NK-92 treated with Interleukin-12 subunit alpha and Interleukin-12 subunit beta, amount 100 ng/mL, for 24 hours (cell line): ENCODE data around the gene SCART1.
"Not testable (repeated sequence)": the region's sequence is repeated elsewhere in the genome, so short reads cannot be mapped to it uniquely, and the experiment has no call there.

ENCODE experiments used
- DNase-seq: peaks from one replicate; lab custom pipeline; 2025; lab: John Stamatoyannopoulos, UW

Gene SCART1

GRCh38 chr10:133456041-133456951, 2.6 kb downstream of the SCART1 start:
- DNase-seq = no peak

- no peak for DNase-seq
These were observed 3.5 kb downstream of the SCART1 start for GRCh38 chr10:133457100-133457841.

GRCh38 chr10:133458021-133458709, 4.4 kb downstream of the SCART1 start:
- DNase-seq = no peak

- no peak for DNase-seq
These were observed 5.1 kb downstream of the SCART1 start for GRCh38 chr10:133458710-133459453.

GRCh38 chr10:133459454-133460207, 5.9 kb downstream of the SCART1 start:
- no peak for DNase-seq

- no peak for DNase-seq
These were observed 6.5 kb downstream of the SCART1 start for GRCh38 chr10:133460208-133460769.

- DNase-seq = no peak
These were observed 7.3 kb downstream of the SCART1 start for GRCh38 chr10:133461027-133461426.

GRCh38 chr10:133461841-133462240, 8.1 kb downstream of the SCART1 start:
- no peak for DNase-seq

GRCh38 chr10:133462512-133463305, 9.0 kb downstream of the SCART1 start:
- DNase-seq = no peak

- no peak for DNase-seq
These were observed 10.9 kb downstream of the SCART1 start for GRCh38 chr10:133464582-133465031.

- no peak for DNase-seq
These were observed 11.6 kb downstream of the SCART1 start for GRCh38 chr10:133465191-133465949.

- DNase-seq = no peak
These were observed 12.3 kb downstream of the SCART1 start for GRCh38 chr10:133465950-133466474.

- DNase-seq = no peak
These were observed 13.0 kb downstream of the SCART1 start for GRCh38 chr10:133466683-133467275.

- DNase-seq = no peak
These were observed 13.7 kb downstream of the SCART1 start for GRCh38 chr10:133467286-133467911.

GRCh38 chr10:133469205-133469604, 15.5 kb downstream of the SCART1 start:
- DNase-seq = not testable (repeated sequence)

- no peak for DNase-seq
These were observed 17.8 kb downstream of the SCART1 start for GRCh38 chr10:133471300-133472109.

GRCh38 chr10:133473270-133473669, 19.5 kb downstream of the SCART1 start:
- DNase-seq = no peak
